GM12873 (cell line): ENCODE results near the gene ACOT8.

Source experiments
- CTCF ChIP-seq: IDR thresholded peaks from 2 replicates; pipeline ENCODE4 v1.5.1; 2012; ENCODE audit warnings: low read depth, mild to moderate bottlenecking, moderate library complexity, low read length, control low read depth; ENCODE audit not compliant: insufficient read depth; ENCODE audit errors: missing control alignments

Gene ACOT8

GRCh38 chr20:45835329-45835765 is 21.8 kb downstream of the ACOT8 start:
- TF ChIP-seq CTCF = peak; percentile 16

- no peak for TF ChIP-seq CTCF
These were observed 22.4 kb downstream of the ACOT8 start for GRCh38 chr20:45834797-45835161.

- TF ChIP-seq CTCF = no peak
These were observed 23.1 kb downstream of the ACOT8 start for GRCh38 chr20:45833883-45834796.

- no peak for TF ChIP-seq CTCF
These were observed 23.9 kb downstream of the ACOT8 start, which contains the start of gene SNX21 for GRCh38 chr20:45833030-45833882. SNX21 (plus strand) TSS chr20:45833799; CDS start chr20:45833920, 121 bp downstream.

GRCh38 chr20:45832619-45833018 is 24.6 kb downstream of the ACOT8 start:
- TF ChIP-seq CTCF = no peak

- TF ChIP-seq CTCF = no peak
These were observed 28.6 kb downstream of the ACOT8 start for GRCh38 chr20:45828589-45828988.

GRCh38 chr20:45827712-45828111 is 29.5 kb downstream of the ACOT8 start:
- TF ChIP-seq CTCF = no peak
